ENCODE data around the gene ATP8A2.
A peak's percentile ranks its signal among the peaks of the same experiment; 100 is the strongest.
"Not testable (repeated sequence)": the region's sequence is repeated elsewhere in the genome, so short reads cannot be mapped to it uniquely, and the experiment has no call there.

ATP8A2 gene

GRCh38 chr13:25462301-25463125 lies 90.7 kb downstream of the ATP8A2 start:
- DNase-seq (ENCODE audit: low read depth in 2 of 2): no peak

- DNase-seq (ENCODE audit: low read depth in 2 of 2): no peak
Observed at GRCh38 chr13:25463496-25463895, 91.7 kb downstream of the ATP8A2 start.

DNA sequence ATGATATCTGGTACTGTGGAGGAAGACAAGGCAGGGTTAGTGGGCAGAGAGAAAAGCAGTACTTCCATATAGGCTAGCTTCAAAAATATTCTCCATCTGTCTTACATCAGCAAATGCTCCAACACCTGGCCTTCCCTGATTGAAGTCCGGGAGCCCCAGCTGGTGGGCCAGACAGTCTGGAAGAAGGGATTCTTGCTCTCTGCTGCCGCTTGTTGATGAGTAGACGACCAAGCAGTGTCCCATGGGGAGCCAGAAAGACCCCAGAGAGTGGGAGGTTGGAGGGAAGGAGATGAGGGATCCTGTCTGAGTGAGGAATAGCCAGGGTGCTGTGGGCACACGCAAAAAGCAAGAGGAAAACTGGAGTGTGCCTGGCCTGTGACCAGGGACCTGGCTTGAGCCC lies 95.1 kb downstream of the ATP8A2 start:
- no peak for DNase-seq (ENCODE audit: low read depth in 2 of 2)

DNA sequence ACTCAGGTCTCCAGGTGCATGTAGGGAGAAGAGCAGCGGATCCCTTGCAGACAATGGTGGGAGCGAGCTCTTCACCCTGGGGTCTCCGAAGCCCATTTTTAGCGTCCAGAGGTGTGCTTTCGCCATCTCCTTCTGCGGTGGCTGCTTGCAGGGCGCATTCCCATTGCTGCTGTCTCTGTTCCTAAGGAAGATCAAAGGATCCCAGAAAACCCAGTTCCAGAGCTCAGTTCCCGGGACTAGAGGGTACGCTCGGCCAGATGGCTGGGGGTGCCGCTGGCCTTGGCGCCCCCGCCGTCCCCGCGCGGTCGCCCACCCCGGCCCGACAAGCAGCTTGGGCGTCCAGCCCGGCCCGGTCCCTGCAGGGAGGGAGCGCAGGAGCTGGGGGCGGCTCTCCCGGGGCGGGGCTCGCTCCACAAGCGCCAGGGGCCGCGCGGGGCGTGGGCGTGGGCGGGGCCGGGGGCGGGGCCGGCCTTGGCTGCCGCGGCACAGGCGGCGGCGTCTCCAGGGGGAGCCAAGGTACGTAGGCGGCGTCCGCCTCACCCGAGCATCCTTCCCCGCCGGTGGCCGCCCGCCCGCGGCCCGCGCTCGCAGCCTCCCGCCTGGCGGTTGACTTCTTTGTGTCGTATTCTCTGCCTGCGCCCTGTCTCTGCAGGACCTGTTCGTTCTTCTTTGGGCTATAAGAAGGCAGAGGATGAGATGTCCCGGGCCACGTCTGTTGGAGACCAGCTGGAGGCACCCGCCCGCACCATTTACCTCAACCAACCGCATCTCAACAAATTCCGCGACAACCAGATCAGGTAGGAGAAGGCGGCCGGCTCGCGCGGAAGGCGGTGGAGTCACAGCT lies 96.8 kb downstream of the ATP8A2 start:
- DNase-seq (ENCODE audit: low read depth in 2 of 2): peak in 1 of 2 donors; percentile 5

DNA sequence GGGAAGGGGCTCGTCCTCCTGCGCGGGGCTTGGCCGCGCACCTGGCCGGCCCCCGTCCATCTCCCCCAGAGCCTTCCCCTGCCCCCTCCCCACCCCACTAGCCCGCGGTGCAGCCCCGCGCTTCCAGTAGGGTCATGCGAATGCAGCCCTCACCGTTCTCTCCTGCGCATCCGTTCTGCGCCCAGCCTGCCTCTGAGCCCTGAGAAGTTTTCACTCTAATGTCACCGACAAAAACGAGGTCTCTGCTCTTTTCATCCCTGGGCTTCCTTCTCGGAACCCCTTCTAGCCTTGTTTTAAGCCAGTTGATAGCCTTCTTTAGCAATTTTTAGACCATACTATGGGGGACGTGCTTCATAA lies 97.4 kb downstream of the ATP8A2 start:
- DNase-seq (ENCODE audit: low read depth in 2 of 2): no peak

DNA sequence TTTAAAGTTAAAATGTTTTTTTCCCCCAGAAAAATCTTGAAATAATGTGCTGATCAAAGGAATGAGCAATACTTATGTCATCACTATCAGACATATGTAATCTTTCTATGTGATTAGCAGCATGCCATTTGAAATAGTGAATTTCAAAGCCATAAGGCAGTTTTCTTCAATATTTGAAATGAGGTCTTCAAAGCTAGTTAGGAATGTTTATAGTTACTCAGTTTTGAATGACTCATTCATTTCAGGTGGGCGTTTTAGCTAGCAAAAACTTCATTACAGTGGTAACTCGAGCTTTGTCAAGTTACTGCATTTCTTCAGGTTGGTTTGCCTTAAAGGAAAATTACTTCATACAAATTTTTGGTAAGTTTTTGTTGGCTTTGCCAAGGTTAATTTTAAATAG lies 102.1 kb downstream of the ATP8A2 start:
- no peak for DNase-seq (ENCODE audit: low read depth in 2 of 2)

DNA sequence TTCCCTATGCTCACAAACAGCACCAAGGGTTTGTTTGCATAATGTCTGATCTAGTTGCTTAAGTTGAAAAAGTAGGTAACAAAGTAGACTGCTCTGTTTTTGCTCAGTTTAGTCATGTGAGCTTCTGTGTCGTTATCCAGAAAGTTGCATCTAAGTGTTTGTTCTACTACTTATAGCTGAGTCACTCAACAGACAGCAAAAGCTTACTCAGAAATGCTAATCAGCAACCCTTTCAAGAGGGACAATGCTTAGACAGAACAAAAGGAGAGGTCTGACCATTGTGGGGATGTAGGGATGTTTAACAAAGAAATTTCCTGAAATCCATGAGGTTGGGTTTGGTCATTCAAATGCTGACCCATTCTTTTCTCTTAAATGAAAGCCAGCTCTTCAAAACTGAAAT lies 106.4 kb downstream of the ATP8A2 start:
- DNase-seq (ENCODE audit: low read depth in 2 of 2): no peak

GRCh38 chr13:25489238-25489637 lies 117.5 kb downstream of the ATP8A2 start:
- no peak for DNase-seq (ENCODE audit: low read depth in 2 of 2)

DNA sequence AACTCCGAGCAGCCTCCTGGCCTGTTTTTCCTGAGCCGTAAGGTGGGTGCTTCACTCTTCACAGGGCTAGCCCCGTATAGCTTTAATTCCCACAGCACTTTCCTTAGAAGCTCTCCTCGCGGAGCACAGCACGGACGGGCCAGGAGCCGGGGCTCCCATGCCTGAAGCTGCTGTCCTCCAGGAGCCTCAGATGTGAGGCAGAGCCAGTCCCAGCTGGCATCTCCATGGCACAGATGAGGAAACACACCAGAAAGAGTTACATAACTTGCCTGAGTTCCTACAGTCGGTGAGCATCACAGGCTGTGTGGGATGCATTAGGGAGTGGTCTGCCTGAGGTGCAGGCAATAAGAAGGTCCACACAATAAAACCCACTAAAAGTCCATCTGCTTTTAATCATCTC lies 118.5 kb downstream of the ATP8A2 start:
- no peak for DNase-seq (ENCODE audit: low read depth in 2 of 2)

DNA sequence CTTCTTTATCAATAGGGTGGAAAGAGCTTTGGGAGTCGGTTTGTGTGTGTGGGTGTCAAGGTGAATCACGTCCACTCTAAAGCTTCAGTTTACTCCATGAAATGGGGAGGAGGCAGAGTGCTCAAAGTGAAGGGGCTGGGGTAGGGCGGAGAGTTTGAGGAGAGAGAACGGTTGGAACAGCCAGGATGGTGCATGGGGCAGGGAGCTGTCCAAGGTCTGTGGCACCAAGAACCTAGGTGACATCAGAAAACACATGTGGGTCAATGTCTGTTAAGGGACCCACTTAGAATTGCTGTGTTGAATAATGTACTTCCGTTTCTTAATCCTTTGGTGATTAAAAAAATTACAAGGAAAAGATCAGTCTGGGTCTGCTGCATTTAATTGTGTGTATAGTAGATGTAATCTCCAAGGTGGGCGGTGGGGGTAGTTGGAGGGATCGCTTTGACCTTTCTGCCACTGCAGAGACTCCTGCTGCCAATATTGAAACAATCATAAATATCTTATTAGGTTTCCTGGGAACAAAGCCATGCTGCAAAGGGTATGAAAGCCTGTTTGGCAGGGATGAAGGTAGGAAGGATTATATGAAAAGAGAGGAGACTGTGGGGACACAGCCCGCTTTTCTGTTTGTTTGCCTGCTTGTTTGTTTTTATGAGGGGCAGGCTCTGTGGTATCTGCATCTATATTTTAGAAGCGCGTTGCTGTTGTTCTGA lies 122.3 kb downstream of the ATP8A2 start:
- no peak for DNase-seq (ENCODE audit: low read depth in 2 of 2)

GRCh38 chr13:25494698-25495411 lies 123.1 kb downstream of the ATP8A2 start:
- no peak for DNase-seq (ENCODE audit: low read depth in 2 of 2)

GRCh38 chr13:25501231-25501630 lies 129.5 kb downstream of the ATP8A2 start:
- no peak for DNase-seq (ENCODE audit: low read depth in 2 of 2)

DNA sequence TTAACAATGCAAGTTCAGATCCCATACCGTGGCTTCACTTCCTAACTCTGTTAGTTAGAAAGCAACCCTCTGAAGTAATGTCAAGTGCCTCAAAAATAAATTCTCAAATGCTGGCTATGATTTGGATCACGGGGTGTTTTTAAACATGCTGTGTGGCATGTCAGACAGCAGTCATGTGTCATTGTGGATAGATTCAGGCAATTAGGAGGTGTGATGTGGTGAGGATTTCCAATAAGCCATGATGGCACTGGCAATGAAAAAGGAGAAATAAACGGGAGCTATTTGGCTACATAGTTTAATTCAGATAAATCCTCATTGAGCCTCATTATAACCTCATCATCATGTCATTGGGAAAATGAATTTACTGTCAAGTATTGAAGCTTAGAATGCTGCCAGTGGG lies 130.3 kb downstream of the ATP8A2 start:
- no peak for DNase-seq (ENCODE audit: low read depth in 2 of 2)

DNA sequence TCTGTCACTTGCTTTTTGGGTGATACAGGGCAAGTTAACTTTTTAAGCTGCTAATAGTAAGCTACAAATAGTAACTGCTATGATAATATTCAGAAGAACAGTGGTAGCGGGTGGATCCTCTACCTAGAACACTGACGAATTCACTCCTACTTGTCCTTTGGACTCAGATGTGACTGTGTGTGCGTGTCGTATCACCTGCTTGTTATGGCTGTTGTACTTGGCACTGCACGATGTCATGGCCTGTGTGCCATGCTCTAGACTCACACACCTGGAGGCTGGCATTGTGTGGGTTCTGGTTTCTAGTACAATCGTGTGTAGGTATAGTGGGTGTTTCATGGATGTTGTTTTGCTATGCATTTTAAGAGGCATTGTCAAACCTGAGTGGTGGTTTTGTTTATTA lies 130.8 kb downstream of the ATP8A2 start:
- DNase-seq (ENCODE audit: low read depth in 2 of 2): no peak

DNA sequence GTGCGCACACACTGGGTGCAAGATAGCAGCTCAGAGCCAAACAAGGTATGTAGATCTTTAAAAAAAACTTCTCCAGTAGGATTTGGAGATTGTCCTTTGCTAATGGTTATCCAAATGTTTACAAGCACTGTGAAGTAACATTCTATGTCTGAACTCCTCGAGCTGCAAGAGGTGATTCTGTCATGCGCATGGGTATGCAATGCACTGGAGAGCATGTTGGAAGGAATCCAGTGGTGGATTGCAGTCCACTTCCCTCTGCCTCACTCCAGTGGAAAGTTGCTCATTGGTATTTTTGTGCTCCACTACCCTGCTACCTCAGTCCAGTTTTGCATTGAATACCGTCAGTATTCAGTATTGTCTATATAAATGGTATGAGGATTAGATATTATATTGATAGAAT lies 132.1 kb downstream of the ATP8A2 start:
- DNase-seq (ENCODE audit: low read depth in 2 of 2): no peak

DNA sequence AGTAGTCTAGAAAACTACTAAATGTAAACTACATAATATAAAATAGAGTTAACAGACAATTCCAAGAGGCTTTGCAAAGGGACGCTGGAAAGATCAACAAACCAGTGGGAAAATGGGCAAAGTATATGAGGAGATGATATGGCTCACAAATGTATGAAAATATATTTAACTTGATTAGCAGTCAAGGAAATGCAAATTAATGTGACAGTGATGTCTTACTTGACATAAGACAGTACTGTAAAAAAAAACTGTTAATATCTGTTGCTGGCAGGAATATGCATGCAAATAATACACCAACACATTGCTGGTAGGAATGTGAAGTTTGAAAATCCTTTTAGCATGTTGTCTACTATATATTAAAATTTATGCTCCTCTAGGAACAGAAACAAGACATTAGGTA lies 136.1 kb downstream of the ATP8A2 start:
- no peak for DNase-seq (ENCODE audit: low read depth in 2 of 2)

GRCh38 chr13:25513060-25513459 lies 141.3 kb downstream of the ATP8A2 start:
- DNase-seq (ENCODE audit: low read depth in 2 of 2): not testable (repeated sequence)

GRCh38 chr13:25518441-25518840 lies 146.7 kb downstream of the ATP8A2 start:
- no peak for DNase-seq (ENCODE audit: low read depth in 2 of 2)

DNA sequence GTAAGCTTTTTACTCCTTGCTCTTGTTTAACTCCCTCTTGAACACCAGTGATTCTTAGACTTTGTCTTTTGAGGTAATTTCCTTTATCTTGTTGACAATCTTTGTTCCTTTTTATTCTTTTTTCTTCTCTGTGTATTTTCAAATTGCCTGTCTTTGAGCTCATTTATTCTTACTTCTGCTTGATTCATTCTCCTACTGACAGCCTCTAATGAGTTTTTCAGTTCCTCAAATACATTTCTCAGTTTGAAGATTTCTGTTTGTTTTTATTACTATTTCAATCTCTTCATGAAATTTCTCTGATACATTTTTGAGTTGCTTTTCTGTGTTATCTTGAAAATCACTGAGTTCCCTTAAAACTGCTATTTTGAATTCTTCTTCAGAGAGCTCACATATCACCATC lies 154.1 kb downstream of the ATP8A2 start:
- no peak for DNase-seq (ENCODE audit: low read depth in 2 of 2)

GRCh38 chr13:25528266-25528665 lies 156.5 kb downstream of the ATP8A2 start:
- no peak for DNase-seq (ENCODE audit: low read depth in 2 of 2)

DNA sequence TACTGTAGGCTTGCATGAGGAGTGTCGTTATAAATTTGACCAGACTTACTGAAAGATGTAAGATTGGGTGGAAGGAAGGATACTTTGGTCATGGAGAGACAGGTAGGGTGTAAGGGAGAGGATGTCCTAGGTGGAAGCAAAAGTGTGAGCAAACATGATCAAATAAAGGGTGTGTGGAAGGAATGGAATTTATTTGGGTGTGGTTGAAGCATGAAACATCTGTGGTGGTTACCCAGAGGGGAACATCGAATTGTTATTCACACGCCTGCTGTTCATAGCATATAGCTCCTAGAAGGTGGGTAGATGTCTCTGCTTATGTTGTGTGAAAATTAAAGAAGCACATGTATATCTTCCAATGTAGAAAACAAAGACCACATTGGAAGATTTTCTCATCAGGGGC lies 157.7 kb downstream of the ATP8A2 start:
- DNase-seq (ENCODE audit: low read depth in 2 of 2): no peak

DNA sequence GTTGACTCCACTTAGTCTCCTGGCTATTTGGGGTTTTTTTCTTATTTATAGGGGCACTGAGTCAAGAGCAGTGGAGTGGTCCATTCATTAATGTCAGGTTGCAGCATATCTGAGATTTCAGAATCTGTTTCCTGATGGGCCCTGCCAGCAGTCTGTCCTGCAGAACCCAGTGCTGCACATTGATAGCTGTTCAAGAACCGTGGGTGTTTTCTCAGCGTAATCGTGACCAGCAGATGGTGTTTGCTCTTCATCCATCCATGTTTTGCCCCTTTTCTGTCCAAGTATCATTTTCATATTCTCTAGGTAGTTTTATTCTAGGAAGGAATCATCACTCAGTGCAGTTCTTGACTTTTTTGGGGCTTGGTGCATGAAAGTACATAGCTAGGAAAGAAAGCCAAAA lies 166.5 kb downstream of the ATP8A2 start:
- no peak for DNase-seq (ENCODE audit: low read depth in 2 of 2)

All from activated CD4-positive, alpha-beta T cell treated with anti-CD3 and anti-CD28 coated beads for 24 hours (primary cell).